ENCODE data around the gene DLG1. TPM values are rescaled to one million over a fixed set of nuclear protein-coding genes. Genes with fewer than 3 reads are reported as not detected.

DLG1 gene
- total RNA-seq, 1 experiment from 2014 or later, result 89.8 TPM

DNA sequence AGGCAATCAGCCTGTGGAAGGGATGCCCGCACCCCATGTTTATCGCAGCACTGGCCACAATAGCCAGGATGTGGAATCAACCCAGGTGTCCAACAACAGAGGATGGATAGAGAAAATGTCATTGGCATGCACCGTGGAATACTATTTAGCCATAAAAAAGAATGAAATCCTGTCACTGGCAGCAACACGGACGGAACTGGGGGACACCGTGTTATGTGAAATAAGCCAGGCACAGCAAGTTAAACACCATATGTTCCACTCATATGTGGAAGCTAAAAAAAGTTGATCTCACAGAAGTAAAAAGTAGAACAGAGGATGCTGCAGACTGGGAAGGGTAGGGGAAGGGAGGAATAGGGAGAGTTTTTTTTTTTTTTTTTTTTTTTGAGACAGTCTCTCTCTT lies 284.4 kb downstream of the DLG1 start:
- H2AFZ ChIP-seq (ENCODE audit: low read depth, low read length, poor library complexity, severe bottlenecking), result no peak overlapping the region
- no peak overlapping the region for H3K4me3 ChIP-seq (replicated peaks in 1 of 2; ENCODE audit: low read depth in 1 of 2, low read length in 2 of 2)
- POLR2A ChIA-PET, result no interaction called here
- CTCF ChIA-PET, result no interaction called here
- ATAC-seq (no peak), DNase-seq (ENCODE audit: low read depth, low spot score) (no peak)
- intact Hi-C loops (cut with micrococcal nuclease), result no loop called here
- H4K20me1 ChIP-seq (ENCODE audit: insufficient read depth), result no peaks in the 10 kb centered on the region
- H3K27ac ChIP-seq (ENCODE audit: low read depth, low read length), result no peak overlapping the region
- no peaks in the 10 kb centered on the region for H3K9me2 ChIP-seq (ENCODE audit: insufficient read depth)
- peaks cover 0 to 2% of the 10 kb centered on the region in 2 experiments; a peak in 1 of 4 replicates for H3K4me1 ChIP-seq (ENCODE audit: control insufficient read depth in 1 of 2, insufficient read depth in 2 of 2, low read length in 2 of 2)
- H3K27me3 ChIP-seq (ENCODE audit: insufficient read depth, low read length), result no peaks in the 10 kb centered on the region
- H3K9ac ChIP-seq (ENCODE audit: low read length), result no peak overlapping the region
- H3K4me2 ChIP-seq (ENCODE audit: low read length), result no peak overlapping the region
- no peak for TF ChIP-seq SIN3A (IDR thresholded peaks at IDR 0.05; ENCODE audit: low read depth)
- BruUV-seq (replicated peaks), result no TSS peak
- H3K36me3 ChIP-seq (ENCODE audit: control insufficient read depth in 1 of 2, insufficient read depth in 2 of 2, low read length in 2 of 2), result no peaks in the 10 kb centered on the region
- no peaks in the 10 kb centered on the region for H3K79me2 ChIP-seq (ENCODE audit: insufficient read depth, low read length)
- RAD21 ChIA-PET (ENCODE audit: low non-redundant PET in 1 of 2, low total read pairs in 2 of 2, uncharacterized antibody in 2 of 2, unreplicated experiment in 2 of 2), result no interaction called here
- no peaks in the 10 kb centered on the region for H3K9me3 ChIP-seq (ENCODE audit: control insufficient read depth in 1 of 2, insufficient read depth in 1 of 2, low read depth in 1 of 2, low read length in 2 of 2)

DNA sequence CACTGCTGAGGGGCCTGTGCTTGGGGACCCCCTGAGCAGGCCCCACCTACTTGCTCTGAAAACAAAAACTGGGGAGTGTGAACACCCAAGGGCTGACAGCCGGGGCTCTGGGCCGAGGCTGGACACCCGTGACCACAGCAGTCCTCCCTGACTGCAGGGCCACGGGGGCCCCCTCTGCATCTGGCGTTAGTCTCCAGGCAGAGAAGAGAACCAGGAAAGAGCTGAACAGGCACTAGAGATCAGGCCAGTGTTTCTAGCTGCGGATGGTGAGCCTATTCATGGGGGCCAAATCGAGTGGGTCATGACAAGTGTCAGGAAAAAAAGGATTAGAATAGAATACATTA lies 285.9 kb downstream of the DLG1 start:
- Histone ChIP-seq H3K9me2 (ENCODE audit: insufficient read depth) (no peaks in the 10 kb centered on the region), H3K27me3 (ENCODE audit: insufficient read depth, low read length) (no peaks in the 10 kb centered on the region), H3K4me3 (replicated peaks in 1 of 2; ENCODE audit: low read depth in 1 of 2, low read length in 2 of 2) (no peak overlapping the region), H3K36me3 (ENCODE audit: control insufficient read depth in 1 of 2, insufficient read depth in 2 of 2, low read length in 2 of 2) (no peaks in the 10 kb centered on the region), H3K4me1 (ENCODE audit: control insufficient read depth in 1 of 2, insufficient read depth in 2 of 2, low read length in 2 of 2) (peaks cover 2 to 8% of the 10 kb centered on the region in 2 experiments; a peak in 3 of 4 replicates), H4K20me1 (ENCODE audit: insufficient read depth) (no peaks in the 10 kb centered on the region), H3K9me3 (ENCODE audit: control insufficient read depth in 1 of 2, insufficient read depth in 1 of 2, low read depth in 1 of 2, low read length in 2 of 2) (no peaks in the 10 kb centered on the region), H3K4me2 (ENCODE audit: low read length) (no peak overlapping the region), H2AFZ (ENCODE audit: low read depth, low read length, poor library complexity, severe bottlenecking) (no peak overlapping the region), H3K27ac (ENCODE audit: low read depth, low read length) (no peak overlapping the region), H3K9ac (ENCODE audit: low read length) (no peak overlapping the region), H3K79me2 (ENCODE audit: insufficient read depth, low read length) (no peaks in the 10 kb centered on the region)
- ATAC-seq (no peak), DNase-seq (ENCODE audit: low read depth, low spot score) (no peak)
- POLR2A ChIA-PET, result no interaction called here
- CTCF ChIA-PET, result no interaction called here
- TF ChIP-seq, protein P1, sequence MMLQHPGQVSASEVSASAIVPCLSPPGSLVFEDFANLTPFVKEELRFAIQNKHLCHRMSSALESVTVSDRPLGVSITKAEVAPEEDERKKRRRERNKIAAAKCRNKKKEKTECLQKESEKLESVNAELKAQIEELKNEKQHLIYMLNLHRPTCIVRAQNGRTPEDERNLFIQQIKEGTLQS (IDR thresholded peaks at IDR 0.05), result no peak
- TF ChIP-seq, protein P2, sequence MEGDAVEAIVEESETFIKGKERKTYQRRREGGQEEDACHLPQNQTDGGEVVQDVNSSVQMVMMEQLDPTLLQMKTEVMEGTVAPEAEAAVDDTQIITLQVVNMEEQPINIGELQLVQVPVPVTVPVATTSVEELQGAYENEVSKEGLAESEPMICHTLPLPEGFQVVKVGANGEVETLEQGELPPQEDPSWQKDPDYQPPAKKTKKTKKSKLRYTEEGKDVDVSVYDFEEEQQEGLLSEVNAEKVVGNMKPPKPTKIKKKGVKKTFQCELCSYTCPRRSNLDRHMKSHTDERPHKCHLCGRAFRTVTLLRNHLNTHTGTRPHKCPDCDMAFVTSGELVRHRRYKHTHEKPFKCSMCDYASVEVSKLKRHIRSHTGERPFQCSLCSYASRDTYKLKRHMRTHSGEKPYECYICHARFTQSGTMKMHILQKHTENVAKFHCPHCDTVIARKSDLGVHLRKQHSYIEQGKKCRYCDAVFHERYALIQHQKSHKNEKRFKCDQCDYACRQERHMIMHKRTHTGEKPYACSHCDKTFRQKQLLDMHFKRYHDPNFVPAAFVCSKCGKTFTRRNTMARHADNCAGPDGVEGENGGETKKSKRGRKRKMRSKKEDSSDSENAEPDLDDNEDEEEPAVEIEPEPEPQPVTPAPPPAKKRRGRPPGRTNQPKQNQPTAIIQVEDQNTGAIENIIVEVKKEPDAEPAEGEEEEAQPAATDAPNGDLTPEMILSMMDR (IDR thresholded peaks at IDR 0.05 in 2 of 3, conservative IDR thresholded peaks at IDR 0.05 in 1 of 3; ENCODE audit: borderline replicate concordance in 1 of 3, insufficient read depth in 1 of 3, low read depth in 2 of 3, low read length in 2 of 3), result no peak
- TF ChIP-seq TCF7L2 (IDR thresholded peaks at IDR 0.05; ENCODE audit: borderline replicate concordance, extremely low read depth, insufficient read depth, insufficient read length) (no peak), ZFX (IDR thresholded peaks at IDR 0.05) (no peak), SRF (IDR thresholded peaks at IDR 0.05; ENCODE audit: low read depth) (no peak), RAD21 (IDR thresholded peaks at IDR 0.05; ENCODE audit: low read depth) (no peak), EZH2 (IDR thresholded peaks at IDR 0.05) (no peak), EGR1 (IDR thresholded peaks at IDR 0.05; ENCODE audit: low read depth) (no peak), EZH2phosphoT487 (IDR thresholded peaks at IDR 0.05; ENCODE audit: borderline replicate concordance) (no peak), POLR2AphosphoS5 (IDR thresholded peaks at IDR 0.05; ENCODE audit: low read depth, low read length) (no peak), POLR2A (IDR thresholded peaks at IDR 0.05; ENCODE audit: borderline replicate concordance, extremely low read depth, insufficient read depth, insufficient read length) (no peak)
- TF ChIP-seq, protein P3, sequence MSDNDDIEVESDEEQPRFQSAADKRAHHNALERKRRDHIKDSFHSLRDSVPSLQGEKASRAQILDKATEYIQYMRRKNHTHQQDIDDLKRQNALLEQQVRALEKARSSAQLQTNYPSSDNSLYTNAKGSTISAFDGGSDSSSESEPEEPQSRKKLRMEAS (IDR thresholded peaks at IDR 0.05), result no peak
- TF ChIP-seq, protein P4, sequence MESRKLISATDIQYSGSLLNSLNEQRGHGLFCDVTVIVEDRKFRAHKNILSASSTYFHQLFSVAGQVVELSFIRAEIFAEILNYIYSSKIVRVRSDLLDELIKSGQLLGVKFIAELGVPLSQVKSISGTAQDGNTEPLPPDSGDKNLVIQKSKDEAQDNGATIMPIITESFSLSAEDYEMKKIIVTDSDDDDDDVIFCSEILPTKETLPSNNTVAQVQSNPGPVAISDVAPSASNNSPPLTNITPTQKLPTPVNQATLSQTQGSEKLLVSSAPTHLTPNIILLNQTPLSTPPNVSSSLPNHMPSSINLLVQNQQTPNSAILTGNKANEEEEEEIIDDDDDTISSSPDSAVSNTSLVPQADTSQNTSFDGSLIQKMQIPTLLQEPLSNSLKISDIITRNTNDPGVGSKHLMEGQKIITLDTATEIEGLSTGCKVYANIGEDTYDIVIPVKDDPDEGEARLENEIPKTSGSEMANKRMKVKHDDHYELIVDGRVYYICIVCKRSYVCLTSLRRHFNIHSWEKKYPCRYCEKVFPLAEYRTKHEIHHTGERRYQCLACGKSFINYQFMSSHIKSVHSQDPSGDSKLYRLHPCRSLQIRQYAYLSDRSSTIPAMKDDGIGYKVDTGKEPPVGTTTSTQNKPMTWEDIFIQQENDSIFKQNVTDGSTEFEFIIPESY (IDR thresholded peaks at IDR 0.05; ENCODE audit: extremely low read depth, insufficient replicate concordance, low read length), result no peak
- intact Hi-C loops (cut with micrococcal nuclease), result no loop called here
- RAD21 ChIA-PET (ENCODE audit: low non-redundant PET in 1 of 2, low total read pairs in 2 of 2, uncharacterized antibody in 2 of 2, unreplicated experiment in 2 of 2), result no interaction called here
- no TSS peak for BruUV-seq (replicated peaks)

Data from HCT116 (cell line).